ENCODE measurements around the gene MYH4. TPM values are rescaled to one million over a fixed set of nuclear protein-coding genes. Genes with fewer than 3 reads are reported as not detected.

The MYH4 gene
- not detected in 2 replicates for total RNA-seq (2011; cell fraction: chromatin; rRNA removed; ENCODE audit: low replicate concordance)
- not detected in 2 replicates for total RNA-seq (2011; cell fraction: nucleolus; rRNA removed)
- total RNA-seq (2011; cell fraction: nucleoplasm; rRNA removed) = not detected in 2 replicates
- not detected in 2 replicates for total RNA-seq (2014; rRNA removed)
- not detected in 2 replicates for total RNA-seq (2014; rRNA removed; fragmentation: Illumina TruSeq; extraction: Trizol)
- not detected in 2 replicates for total RNA-seq (2015; rRNA removed; fragmentation: Illumina TruSeq; extraction: Trizol)
- not detected in 2 replicates for total RNA-seq (2021)
- not detected in 2 replicates for polyA plus RNA-seq (2011; rRNA removed)
- polyA plus RNA-seq (2011; cell fraction: cytosol; rRNA removed) = not detected in 2 replicates
- polyA plus RNA-seq (2011; cell fraction: nucleus; rRNA removed) = not detected in 2 replicates
- 0.01 TPM in 1 of 2 replicates, not detected in the other for polyA plus RNA-seq (2012)
- polyA plus RNA-seq (2014; fragmentation: Illumina TruSeq; extraction: Trizol) = not detected in 2 replicates
- not detected for polyA plus RNA-seq (2014; fragmentation: Nextera tagmentation; extraction: Ambion mirVana)
- not detected in 2 replicates for polyA plus RNA-seq (2014; rRNA removed)
- not detected in 2 replicates for polyA minus RNA-seq (2011; rRNA and poly(A)+ RNA removed)
- polyA minus RNA-seq (2011; cell fraction: cytosol; rRNA and poly(A)+ RNA removed) = not detected in 2 replicates
- not detected in 2 replicates for polyA minus RNA-seq (2011; cell fraction: nucleus; rRNA and poly(A)+ RNA removed)
- not detected for Bru-seq, nascent RNA
- not detected for BruChase-seq, experiment 1, labeled RNA remaining after a 2-hour chase
- not detected for BruChase-seq, experiment 2, labeled RNA remaining after a 6-hour chase
- long read RNA-seq, experiment 1 = 0 reads
- long read RNA-seq, experiment 2 = 0 reads
- long read RNA-seq, experiment 3 = 0 reads

- CTCF ChIA-PET (ENCODE audit: low intra/inter-chr PET ratio) = no interaction called here
Observed at GRCh38 chr17:10469459-10469858, at the start of gene MYH4. TSS of gene MYH4 (minus strand) at chr17:10469559. CDS start at chr17:10466745, 2,814 bp downstream.

More at GRCh38 chr17:10469459-10469858, at the start of gene MYH4:
- intact Hi-C loops (cut with micrococcal nuclease) (no loop called here), in situ Hi-C loops (cut with MboI) (no loop called here)
- Histone ChIP-seq H3K36me3 (ENCODE audit: control insufficient read depth, insufficient read depth, low read length) (no peaks in the 10 kb centered on the region), H3K9me3 (replicated peaks; ENCODE audit: control insufficient read depth, insufficient read depth, low read depth, low read length) (no peaks in the 10 kb centered on the region), H3K9ac (ENCODE audit: insufficient read depth in 1 of 2, low read depth in 2 of 2, low read length in 2 of 2) (no peak within 1 kb of the TSS), H2AFZ (ENCODE audit: low read depth, low read length) (no peak within 1 kb of the TSS), H4K20me1 (replicated peaks; ENCODE audit: control insufficient read depth, insufficient read depth, low read length) (no peaks in the 10 kb centered on the region), H3K4me1 (replicated peaks in 1 of 2; ENCODE audit: control insufficient read depth in 2 of 2, insufficient read depth in 2 of 2, low read length in 2 of 2) (no peaks in the 10 kb centered on the region), H3K27ac (ENCODE audit: extremely low read depth, low read depth, low read length) (no peak within 1 kb of the TSS), H3K79me2 (ENCODE audit: control insufficient read depth, insufficient read depth, low read length) (no peaks in the 10 kb centered on the region), H3K27me3 (ENCODE audit: control insufficient read depth in 2 of 2, insufficient read depth in 2 of 2, low read length in 2 of 2) (no peaks in the 10 kb centered on the region), H3K4me2 (ENCODE audit: insufficient read depth, low read length) (no peak within 1 kb of the TSS), H3K9me1 (ENCODE audit: control insufficient read depth, insufficient read depth, low read length) (no peaks in the 10 kb centered on the region), H3K4me3 (no peak within 1 kb of the TSS)
- POLR2A ChIA-PET = no interaction called here
- ATAC-seq = no peak
- TF ChIP-seq PCBP2 (IDR thresholded peaks at IDR 0.05; ENCODE audit: low read depth, low read length, poor library complexity, severe bottlenecking) = no peak
- no peak for TF ChIP-seq KLF16 (IDR thresholded peaks at IDR 0.05)
- TF ChIP-seq CHD2 (IDR thresholded peaks at IDR 0.05; ENCODE audit: low read depth, low read length) = no peak
- no peak for TF ChIP-seq ZNF79 (CRISPR knock-in tag; IDR thresholded peaks at IDR 0.05; ENCODE audit: low read depth)
- TF ChIP-seq, protein P1, sequence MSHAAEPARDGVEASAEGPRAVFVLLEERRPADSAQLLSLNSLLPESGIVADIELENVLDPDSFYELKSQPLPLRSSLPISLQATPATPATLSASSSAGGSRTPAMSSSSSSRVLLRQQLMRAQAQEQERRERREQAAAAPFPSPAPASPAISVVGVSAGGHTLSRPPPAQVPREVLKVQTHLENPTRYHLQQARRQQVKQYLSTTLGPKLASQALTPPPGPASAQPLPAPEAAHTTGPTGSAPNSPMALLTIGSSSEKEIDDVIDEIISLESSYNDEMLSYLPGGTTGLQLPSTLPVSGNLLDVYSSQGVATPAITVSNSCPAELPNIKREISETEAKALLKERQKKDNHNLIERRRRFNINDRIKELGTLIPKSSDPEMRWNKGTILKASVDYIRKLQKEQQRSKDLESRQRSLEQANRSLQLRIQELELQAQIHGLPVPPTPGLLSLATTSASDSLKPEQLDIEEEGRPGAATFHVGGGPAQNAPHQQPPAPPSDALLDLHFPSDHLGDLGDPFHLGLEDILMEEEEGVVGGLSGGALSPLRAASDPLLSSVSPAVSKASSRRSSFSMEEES (CRISPR knock-in tag; IDR thresholded peaks at IDR 0.05) = no peak
- no peak for TF ChIP-seq ZNF57 (CRISPR knock-in tag; IDR thresholded peaks at IDR 0.05)
- FAIRE-seq = no peak
- WGBS (ENCODE audit: insufficient coverage, low coverage, missing lambda C conversion rate) = 0% methylated on average over 1 of the region's 1 CpG
- no TSS peak for BruUV-seq (replicated peaks)
- no peak for DNase-seq (ENCODE audit: extremely low read depth in 1 of 4, low spot score in 3 of 4)
